ENCODE results near the gene MGAM2.

The MGAM2 gene

DNA sequence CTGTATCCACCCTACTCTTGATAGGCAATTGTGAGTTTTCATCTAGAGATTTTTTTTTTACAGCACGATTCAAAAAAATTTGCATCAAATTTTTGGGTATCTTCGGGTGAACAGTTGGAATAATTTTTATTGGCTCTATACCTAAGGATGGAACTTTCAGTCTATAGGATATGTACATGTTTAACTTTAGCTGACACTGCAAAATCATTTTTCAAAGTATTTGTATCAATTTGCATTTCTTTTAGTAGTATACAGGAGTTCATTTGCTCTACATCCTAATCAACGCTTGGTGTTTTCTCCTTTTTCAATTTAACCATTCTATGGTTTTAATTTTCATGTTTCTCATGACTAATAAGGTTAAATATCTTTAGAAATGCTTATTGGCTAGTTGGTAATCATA lies 11.7 kb downstream of the MGAM2 start:
- no peak for DNase-seq

DNA sequence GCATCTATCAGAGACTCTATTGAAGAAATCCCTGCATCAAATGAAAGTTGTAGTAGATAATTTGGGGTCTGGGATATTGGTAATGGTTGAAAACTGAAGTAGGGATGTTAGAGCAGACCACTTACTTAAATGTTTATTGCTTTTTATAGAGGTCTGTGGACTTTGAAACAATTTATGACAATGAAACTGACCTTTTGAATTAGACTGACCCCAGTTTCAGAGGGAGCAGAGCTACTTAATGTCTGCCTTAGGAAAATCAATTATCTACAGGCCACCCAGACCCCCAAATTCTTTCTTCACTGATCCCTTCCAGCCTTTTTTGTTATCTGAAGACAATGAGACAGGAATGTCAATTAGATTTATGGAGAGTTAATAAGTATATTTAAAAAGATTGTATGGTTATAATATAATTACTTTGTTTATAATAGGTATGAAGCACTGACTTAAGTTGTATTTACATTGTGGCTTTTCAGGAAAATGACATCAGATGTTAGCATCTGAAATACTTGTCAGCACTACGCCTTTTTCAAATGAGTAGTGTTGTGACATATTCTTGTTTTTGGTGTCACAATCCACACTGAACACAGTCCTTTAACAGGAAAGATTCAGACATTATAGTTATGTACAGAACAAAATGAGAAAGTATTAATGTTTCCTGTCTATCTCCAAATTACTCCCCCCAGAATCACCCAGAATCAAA lies 13.9 kb downstream of the MGAM2 start:
- DNase-seq, result no peak

DNA sequence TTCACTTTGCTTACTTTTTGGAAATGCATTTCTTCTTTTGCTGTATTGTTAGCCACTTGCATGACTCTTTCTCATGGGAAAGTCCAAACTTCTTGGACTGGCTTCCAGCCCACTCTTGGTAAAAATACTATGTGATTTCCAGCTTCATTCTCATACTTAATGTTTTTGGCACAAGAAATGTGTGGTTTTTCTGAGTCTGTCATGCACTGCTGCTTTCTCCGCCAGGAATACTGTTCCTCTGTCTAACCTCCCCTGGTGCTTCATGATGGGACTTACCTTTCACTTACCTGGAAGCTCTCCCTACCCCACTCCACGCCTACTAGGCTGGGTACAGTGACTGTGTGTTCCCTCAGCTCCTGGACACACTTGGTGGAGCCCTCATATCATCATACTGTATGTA lies 18.7 kb downstream of the MGAM2 start:
- DNase-seq, result no peak

DNA sequence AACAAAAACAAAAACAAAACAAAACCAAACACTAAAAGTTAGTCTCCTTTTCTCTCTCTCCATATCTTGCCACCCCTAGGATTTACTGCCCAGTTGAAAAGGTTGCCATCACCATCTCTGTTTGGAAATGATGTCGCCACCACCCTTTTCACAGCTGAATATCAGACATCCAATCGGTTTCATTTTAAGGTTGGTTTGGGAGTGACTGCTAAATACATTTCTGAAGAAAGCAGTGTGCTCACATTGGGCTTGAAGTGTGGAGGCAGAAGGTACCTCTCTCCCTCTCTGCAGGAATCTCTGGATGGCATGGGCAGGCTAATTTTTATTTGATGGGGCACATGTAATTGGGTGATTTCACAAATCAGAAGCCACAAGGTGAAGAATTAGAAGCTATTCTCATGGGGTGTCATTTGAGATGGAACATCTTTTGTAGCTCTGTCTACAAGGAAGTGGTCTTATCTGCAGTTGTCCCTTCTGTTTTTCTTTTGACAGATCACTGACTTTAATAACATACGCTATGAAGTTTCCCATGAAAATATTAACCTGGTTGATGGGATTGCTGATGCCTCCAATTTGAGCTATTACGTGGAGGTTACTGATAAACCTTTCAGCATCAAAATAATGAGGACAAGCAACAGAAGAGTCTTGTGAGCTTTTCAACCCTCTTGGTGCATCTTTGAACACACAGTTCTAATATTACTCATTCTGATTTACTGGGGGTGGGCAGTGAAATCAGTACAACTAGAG lies 20.1 kb downstream of the MGAM2 start:
- no peak for DNase-seq

DNA sequence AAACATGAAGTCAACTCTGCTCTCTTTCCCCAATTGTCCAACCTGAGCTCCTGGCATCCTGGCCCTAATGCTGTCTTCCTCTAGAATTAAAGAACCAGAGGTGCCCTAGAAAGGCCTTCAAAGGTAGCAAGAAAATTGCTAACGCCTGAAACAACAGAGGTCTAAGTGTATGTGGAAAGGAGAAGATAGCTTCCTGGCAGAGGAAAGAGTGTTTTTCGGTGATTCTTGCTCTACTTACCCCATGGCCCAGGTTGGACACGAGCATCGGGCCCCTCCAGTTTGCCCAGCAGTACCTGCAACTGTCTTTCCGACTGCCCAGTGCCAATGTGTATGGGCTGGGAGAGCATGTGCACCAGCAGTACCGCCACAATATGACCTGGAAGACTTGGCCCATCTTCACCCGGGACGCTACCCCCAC lies 22.2 kb downstream of the MGAM2 start:
- no peak for DNase-seq

DNA sequence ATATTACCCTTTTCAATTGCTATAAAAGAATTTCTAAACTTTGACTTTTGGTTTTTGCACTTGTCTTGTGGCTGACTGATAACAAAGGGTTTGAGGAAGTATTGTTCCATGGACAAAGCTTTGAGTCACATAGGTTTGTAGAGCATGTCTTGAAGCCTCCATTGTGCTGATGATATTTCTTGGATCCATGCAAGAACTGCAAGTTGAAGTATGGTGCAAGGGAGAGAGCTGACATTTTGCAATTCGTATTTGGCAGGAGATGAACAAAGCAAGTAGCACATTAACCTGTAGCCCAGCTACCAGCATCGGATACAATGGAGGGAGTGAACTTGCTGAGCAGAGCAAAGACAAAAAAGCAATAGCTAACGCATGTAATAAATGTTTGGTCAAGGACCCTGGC lies 23.4 kb downstream of the MGAM2 start:
- DNase-seq, result no peak

DNA sequence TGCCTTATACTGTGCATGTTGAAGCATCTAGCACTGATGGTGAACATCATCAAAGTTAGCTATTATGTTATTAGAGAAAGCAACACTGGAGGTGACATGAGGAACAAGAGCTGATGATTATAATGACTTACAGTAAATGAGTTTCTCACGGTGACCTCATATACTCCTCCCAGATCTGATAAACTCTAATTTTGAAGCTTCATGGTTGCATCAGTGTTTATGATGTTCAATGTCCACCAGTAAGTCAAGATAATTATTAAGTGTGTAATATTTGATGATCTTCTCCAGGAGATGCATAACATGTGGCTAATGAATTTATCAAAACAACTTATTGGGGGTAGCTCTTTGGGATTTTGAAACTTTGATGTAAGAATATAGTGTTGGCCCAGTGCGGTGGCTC lies 27.5 kb downstream of the MGAM2 start:
- no peak for DNase-seq

DNA sequence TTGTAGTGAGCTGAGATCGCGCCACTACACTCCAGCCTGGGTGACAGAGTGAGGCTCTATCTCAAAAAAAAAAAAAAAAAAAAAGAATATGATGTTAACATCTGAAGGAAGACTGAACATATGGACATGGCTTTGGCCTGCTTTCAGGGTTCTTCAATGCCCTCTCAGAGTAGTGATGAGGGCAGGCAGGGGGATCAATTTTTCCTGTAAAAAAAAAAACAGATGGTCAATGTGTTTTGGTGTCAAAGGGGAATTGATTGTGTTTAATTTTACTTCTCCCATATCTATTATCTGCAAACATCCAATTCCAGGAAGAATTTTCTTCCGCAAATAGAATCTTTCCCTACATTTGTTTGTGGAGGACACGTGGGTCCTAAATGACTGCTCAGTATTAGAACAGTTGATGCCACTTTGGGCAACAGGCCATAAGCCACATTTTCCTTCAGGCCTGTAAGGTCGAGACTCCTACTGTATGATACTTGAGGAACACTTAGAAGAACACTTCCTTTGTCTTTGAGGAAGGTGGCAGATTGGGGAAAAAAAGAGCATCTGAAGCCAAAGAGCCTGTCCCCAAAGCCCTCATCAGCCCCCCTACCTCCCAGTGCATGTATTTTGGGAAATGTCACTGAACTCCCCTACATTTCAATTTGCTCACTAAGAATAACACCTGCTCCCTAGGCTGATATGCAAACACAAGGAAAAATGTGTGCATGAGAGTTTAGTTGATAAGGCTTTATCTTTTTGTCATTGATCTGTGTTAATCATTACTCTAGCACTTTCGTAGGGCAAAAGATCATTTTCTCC lies 28.3 kb downstream of the MGAM2 start:
- no peak for DNase-seq

DNA sequence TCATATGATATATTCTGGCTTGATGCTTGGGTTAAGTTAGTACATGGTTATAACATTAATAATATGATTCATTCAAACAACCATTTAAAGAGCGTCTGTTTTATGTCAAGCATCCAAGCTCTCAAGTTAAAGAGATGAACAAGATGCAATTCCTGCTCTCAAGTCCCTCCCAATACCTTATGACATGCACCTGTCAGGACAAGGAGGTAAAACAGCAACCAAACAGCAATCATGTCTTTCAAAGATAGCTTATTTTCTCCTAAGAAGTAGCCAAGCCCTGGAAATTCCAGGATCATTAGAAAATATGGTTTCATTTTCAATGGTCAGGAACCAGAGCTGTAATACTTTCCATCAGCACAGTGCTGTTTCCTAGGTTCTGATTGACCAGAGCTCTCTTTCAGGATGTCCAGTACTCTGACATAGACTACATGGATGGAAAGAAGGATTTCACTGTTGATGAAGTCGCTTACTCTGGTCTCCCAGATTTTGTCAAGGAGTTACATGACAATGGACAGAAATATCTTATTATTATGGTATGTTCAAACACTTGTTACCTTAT lies 29.0 kb downstream of the MGAM2 start:
- DNase-seq, result no peak

DNA sequence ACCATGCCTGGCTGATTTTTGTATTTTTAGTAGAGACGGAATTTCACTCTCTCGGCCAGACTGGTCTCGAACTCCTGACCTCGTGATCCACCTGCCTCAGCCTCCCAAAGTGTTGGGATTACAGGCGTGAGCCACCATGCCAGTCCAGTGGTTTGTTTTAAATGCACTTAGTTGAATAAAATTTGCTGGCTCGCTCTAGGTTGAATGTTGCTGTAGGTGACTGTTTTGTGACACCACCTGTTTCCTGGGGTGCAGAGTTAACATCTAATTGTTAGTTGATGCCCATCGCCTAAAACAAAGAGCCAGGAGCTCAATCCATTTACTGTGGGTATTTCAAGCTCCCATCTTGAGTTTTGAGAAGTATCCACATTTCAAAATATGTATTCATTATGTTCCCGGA lies 31.2 kb downstream of the MGAM2 start:
- DNase-seq, result no peak

DNA sequence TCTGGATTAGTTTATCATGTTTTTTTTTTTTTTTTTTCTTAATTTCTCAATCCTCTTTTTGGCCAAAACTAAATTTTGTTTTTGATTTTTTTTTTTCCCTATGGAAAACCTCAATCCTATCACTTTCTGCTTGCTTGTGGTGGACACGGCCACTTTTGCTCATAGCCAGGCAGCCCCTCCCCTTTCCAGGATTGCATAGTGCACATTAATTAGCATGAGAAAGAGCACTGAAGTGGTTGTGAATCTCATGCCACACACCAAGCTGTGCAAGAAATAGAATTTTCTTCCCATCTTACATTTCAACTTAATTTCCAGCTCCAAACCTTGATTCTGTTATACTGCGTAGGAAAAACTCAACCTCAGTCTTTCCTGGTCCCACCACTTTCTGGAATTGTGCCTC lies 34.6 kb downstream of the MGAM2 start:
- DNase-seq, result no peak

DNA sequence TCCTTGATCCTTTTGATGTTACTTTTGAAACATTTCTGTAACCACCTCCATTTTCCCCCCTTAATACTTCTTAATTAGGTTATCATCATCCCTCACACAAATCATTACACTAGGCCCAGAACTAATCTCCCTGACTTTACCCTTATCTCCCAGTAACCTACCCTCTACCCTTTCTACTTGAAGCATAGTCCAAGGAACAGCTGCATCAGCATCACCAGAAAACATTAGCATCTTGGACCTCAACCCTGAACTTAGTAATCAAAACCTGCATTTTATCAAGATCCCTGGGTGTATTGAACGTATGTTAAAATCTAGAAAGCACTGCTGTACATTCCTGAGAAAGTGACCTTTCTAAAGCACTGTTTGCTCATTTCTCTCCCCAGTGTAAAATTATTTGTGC lies 38.8 kb downstream of the MGAM2 start:
- no peak for DNase-seq

DNA sequence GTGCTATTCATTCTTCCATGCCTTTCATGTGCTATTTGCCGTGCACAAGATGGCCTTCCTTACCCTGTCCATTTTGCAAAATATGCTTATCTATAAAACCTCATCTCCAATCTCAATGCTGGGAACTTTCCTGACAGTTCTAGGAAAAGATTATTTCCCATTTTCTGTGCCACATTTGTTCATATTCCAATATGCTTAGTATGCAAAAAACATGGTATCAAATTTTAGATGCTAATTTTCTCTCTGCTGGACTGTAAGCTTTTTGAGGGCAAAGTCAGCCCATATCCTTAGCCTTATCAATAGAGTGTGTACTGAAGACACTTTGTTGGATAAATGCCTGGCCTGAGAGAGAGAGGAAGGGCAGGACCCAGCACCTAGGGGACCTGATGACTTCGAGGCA lies 39.4 kb downstream of the MGAM2 start:
- DNase-seq, result no peak

DNA sequence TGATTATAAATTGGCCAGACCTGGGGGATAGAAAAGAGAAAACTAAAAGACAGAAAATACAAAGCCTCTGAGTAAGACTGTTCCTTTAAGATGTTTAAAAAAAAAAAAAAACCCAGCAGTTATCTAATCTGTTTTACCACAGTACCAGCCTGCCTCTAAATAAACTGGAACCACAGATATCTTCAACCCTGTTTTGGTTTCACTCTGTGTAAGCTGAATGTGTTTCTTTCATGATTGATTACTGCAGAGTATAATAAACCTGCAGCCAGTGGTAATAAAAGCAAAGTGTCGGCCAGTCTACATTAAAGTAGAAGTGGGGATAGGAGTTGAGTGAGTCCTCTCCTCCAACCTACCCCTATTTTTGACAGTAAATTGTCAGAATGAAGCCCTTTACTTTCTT lies 40.6 kb downstream of the MGAM2 start:
- no peak for DNase-seq

DNA sequence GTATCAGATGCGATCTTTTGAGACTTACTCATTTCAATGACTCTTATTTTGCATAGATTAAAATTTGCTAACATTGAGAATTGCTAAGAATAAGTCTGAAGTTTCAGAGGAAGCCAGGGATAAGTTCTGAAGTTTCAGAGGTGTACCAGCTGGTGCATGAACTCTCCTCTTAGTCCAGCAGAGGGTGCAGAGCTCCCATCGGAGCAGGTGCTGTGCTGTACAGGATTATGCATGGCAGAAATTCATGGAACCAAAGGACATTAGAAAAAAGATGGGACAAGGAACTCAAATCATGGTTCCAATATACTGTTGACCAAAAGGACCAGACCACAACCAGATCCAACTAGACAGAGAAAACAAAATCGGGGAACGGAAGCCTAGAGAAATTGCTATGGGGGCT lies 41.9 kb downstream of the MGAM2 start:
- DNase-seq, result peak; percentile 68

DNA sequence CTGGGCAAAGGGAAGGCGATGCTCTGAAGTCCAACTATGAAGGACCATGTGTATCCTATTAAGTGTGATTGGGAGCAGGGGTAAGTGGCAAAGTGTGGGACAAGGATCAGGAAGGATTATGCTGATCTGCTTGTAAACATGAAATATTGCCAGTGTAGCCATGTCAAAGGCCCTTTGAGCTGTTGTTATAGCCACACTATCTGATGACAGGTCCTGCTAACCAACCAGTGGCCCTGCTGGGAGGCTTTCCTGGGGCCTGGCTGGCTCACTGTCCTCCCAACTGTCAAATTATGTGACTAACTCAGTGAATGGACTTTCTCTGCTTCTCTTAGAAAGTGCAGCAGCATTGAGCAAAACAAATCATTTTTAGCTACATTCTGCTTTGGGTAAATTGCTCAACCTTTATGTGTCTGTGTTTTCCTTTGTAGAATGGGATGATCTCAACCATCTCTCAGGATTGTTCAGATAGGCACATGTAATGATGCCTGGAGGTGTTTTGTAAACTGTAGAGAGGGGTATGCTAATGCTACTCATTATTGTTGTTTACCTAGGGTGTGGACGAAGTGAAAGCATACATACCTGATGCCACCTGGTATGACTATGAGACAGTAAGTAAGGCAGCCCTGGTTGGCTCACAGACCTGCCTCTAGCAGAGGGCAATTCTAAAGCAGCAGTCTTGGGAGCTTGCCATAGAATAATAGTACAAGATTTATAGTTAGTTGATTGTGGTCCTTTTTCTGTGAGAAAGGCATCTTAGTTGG lies 47.4 kb downstream of the MGAM2 start:
- DNase-seq, result peak; percentile 99

DNA sequence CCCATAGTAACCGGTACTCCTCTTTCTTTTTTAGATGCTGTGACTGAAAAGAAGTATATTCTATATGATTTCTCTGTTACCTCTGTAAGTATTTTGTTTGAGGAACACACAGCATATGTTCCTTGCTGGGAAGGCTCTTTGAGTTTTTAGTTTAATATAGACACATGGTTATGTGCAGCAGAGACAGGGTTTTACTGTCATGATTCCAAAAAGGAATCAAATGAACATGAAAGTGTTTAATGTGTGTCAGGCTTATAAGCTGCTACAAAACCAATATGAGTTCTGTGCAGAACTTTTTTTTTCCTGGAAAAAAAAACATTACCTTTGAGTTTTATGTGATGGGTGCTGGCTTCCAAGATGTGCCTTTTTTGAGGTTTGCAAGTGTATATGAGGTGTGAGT lies 50.4 kb downstream of the MGAM2 start:
- DNase-seq, result no peak

DNA sequence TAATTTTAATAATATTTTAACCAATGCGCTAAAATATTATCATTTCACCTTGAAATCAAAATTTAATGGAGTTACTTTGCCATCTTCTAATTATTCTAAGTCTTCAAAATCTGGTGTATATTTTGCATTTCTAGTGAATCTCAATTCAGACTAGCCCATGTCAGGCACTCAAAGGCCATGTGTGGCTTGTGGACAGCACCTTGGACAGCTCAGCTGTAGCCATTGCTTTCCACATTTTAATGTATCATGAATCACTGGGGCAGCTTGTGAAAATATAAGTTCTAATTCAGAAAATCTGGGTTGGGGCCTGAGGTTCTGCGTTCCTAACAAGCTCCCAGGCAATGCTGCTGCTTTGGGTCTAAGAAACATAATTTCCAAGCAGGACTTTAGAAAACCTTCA lies 57.2 kb downstream of the MGAM2 start:
- DNase-seq, result no peak

DNA sequence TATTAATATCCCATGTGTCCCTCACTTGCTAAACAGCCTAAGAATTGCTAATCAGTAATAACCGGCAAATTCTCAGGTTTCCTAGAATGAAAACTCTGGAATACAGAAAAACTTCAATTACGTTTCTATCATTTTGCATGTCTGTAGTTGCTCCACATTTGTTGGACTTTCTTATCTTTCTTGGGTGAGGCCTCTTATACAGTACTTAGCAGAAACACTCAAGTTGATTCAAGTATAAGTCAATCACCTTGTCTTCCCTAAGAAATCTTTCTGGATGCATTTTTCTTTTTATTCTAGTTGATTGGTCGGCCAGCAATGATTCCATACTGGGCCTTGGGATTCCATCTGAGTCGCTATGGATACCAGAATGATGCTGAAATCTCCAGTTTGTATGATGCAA lies 61.4 kb downstream of the MGAM2 start:
- no peak for DNase-seq

DNA sequence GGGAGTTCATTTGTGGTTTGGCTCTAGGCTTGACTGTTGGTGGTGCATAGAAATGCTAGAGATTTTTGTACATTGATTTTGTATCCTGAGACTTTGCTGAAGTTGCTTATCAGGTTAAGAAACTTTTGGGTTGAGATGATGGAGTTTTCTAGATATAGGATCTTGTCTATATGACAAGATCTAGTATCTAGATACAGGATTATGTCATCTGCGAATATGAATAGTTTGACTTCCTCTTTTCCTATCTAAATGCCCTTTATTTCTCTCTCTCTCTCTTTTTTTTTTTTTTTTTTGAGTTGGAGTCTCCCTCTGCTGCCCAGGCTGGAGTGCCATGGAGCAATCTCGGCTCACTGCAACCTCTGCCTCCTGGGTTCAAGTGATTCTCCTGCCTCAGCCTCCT lies 62.9 kb downstream of the MGAM2 start:
- no peak for DNase-seq

DNA sequence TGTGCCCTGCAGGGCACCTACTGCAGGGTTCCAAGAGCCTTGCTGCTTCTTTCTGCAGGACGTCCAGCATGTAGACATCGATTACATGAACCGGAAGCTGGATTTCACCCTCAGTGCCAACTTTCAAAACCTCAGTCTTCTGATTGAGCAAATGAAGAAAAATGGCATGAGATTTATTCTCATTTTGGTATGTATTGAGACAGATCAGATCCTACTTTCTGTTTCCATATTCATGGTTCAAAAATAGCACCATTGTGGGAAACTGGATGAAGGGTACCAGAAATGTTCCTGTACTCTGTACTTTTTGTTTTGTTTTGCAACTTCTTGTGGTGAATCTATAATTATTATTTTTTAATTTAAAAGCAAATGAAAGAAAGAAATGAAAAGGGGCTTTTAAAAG lies 64.1 kb downstream of the MGAM2 start:
- no peak for DNase-seq

DNA sequence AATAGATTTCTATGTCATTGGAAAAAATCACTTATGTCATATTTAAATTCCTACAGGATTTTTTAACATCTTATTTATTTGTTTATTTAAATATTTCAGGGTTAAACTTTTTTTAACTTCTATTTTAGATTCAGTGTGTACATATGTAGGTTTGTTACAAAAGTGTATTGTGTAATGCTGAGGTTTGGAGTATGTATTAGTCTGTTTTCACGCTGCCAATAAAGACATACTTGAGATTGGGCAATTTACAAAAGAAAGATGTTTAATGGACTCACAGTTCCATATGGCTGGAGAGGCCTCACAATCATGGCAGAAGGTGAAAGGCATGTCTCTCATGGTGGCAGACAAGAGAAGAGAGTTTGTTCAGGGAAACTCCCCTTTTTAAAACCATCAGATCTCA lies 65.4 kb downstream of the MGAM2 start:
- no peak for DNase-seq

DNA sequence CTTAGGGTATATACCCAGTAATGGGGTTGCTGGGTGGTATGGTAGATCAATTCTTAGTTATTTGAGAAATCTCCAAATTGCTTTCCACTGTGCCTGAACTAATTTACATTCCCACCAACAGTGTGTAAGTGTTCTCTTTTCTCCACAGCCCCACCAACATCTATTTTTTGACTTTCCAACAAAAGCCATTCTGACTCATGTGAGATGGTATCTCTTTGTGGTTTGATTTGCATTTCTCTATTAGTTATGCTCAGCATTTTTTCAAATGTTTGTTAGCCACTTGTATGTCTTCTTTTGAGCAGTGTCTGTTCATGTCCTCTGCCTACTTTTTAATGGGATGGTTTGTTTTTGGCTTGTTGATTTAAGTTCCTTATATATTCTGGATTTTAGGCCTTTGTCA lies 66.4 kb downstream of the MGAM2 start:
- peak; percentile 89 for DNase-seq

Measured in NCI-H526 treated with DMSO at 0.1 percent for 48 hours (cell line).